ENCODE results near the gene TRIM38. TPM values are rescaled to one million over a fixed set of nuclear protein-coding genes. Genes with fewer than 3 reads are reported as not detected.

The TRIM38 gene
- total and polyA plus RNA-seq, 2 of the 13 experiments (the other 11 are each of a cell fraction or from before 2014, with no cell fraction given) = 2.5 to 3.1 TPM

DNA sequence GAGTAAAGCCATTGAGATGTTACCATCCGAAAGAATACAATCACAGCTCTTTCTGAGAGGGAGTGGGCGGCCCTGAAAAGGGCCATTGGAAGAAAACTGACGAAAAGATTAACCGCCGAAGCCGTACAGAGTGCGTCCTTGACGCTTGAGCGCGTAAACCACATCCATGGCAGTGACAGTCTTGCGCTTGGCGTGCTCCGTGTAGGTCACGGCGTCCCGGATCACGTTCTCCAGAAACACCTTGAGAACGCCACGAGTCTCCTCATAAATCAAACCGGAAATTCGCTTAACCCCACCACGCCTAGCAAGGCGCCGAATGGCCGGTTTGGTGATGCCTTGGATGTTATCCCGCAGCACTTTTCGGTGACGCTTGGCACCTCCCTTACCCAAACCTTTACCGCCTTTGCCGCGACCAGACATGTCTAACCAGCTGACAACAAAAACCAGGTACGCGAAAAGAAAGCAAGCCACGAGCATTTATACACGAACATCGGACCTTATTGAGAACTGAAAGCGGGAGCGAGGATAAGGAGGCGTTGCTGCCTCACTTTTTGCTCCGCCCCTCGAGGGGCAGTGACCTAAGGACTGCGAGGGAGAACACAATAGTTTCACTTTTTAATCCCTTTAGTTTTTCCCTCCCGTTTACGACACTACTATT, 64.4 kb downstream of the TRIM38 start (continued):
- 0 out of 2 replicates have a peak, but pooled peaks have one; percentile 22 for TF ChIP-seq ZNF296 (CRISPR knock-in tag; conservative IDR thresholded peaks at IDR 0.05)
- TF ChIP-seq, protein P1, sequence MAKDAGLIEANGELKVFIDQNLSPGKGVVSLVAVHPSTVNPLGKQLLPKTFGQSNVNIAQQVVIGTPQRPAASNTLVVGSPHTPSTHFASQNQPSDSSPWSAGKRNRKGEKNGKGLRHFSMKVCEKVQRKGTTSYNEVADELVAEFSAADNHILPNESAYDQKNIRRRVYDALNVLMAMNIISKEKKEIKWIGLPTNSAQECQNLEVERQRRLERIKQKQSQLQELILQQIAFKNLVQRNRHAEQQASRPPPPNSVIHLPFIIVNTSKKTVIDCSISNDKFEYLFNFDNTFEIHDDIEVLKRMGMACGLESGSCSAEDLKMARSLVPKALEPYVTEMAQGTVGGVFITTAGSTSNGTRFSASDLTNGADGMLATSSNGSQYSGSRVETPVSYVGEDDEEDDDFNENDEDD (CRISPR knock-in tag; IDR thresholded peaks at IDR 0.05; ENCODE audit: borderline replicate concordance) = peak; percentile 95
- no peak; the same call in 1 of the 2 replicates for TF ChIP-seq KDM5A (IDR thresholded peaks at IDR 0.05; ENCODE audit: borderline replicate concordance, low read length)
- TF ChIP-seq ZSCAN20 (CRISPR knock-in tag; IDR thresholded peaks at IDR 0.05; ENCODE audit: borderline replicate concordance) = peak; percentile 88; the same call in 1 of the 2 replicates
- 0 out of 2 replicates have a peak, but pooled peaks have one; percentile 37 for TF ChIP-seq ZNF550 (CRISPR knock-in tag; IDR thresholded peaks at IDR 0.05; ENCODE audit: borderline replicate concordance)
- TF ChIP-seq, protein P2, sequence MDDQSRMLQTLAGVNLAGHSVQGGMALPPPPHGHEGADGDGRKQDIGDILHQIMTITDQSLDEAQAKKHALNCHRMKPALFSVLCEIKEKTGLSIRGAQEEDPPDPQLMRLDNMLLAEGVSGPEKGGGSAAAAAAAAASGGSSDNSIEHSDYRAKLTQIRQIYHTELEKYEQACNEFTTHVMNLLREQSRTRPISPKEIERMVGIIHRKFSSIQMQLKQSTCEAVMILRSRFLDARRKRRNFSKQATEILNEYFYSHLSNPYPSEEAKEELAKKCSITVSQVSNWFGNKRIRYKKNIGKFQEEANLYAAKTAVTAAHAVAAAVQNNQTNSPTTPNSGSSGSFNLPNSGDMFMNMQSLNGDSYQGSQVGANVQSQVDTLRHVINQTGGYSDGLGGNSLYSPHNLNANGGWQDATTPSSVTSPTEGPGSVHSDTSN (CRISPR knock-in tag; IDR thresholded peaks at IDR 0.05; ENCODE audit: borderline replicate concordance) = peak; percentile 93
- TF ChIP-seq, protein P3, sequence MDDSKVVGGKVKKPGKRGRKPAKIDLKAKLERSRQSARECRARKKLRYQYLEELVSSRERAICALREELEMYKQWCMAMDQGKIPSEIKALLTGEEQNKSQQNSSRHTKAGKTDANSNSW (CRISPR knock-in tag; IDR thresholded peaks at IDR 0.05; ENCODE audit: borderline replicate concordance) = peak; percentile 77; the same call in 1 of the 2 replicates
- TF ChIP-seq ADNP (CRISPR knock-in tag; IDR thresholded peaks at IDR 0.05) = 0 out of 2 replicates have a peak, but pooled peaks have one; percentile 19
- TF ChIP-seq ARNTL (CRISPR knock-in tag; IDR thresholded peaks at IDR 0.05) = peak; percentile 76; the same call in 1 of the 2 replicates
- no peak for TF ChIP-seq TCF12 (IDR thresholded peaks at IDR 0.05)
- TF ChIP-seq TCF12 (CRISPR knock-in tag; IDR thresholded peaks at IDR 0.05) = no peak
- TF ChIP-seq ZNF598 (CRISPR knock-in tag; IDR thresholded peaks at IDR 0.05; ENCODE audit: borderline replicate concordance) = peak; percentile 97
- TF ChIP-seq ETV6 (CRISPR knock-in tag; conservative IDR thresholded peaks at IDR 0.05) = peak; percentile 88; the same call in 1 of the 2 replicates
- peak; percentile 96 for TF ChIP-seq ZNF879 (CRISPR knock-in tag; IDR thresholded peaks at IDR 0.05)
- peak; percentile 97 for TF ChIP-seq ZBTB38 (CRISPR knock-in tag; IDR thresholded peaks at IDR 0.05)
- TF ChIP-seq TSC22D2 (CRISPR knock-in tag; IDR thresholded peaks at IDR 0.05; ENCODE audit: borderline replicate concordance) = peak; percentile 98
- no peak; the same call in none of the 2 replicates for TF ChIP-seq STAT5B (CRISPR knock-in tag; IDR thresholded peaks at IDR 0.05)
- no peak for TF ChIP-seq PAX8 (CRISPR knock-in tag; IDR thresholded peaks at IDR 0.05; ENCODE audit: borderline replicate concordance)
- peak; percentile 46; the same call in 1 of the 2 replicates for TF ChIP-seq ZFYVE20 (CRISPR knock-in tag; IDR thresholded peaks at IDR 0.05; ENCODE audit: borderline replicate concordance, low read depth)
- peak; percentile 96 for TF ChIP-seq ZNF790 (CRISPR knock-in tag; IDR thresholded peaks at IDR 0.05; ENCODE audit: borderline replicate concordance)
- TF ChIP-seq NR3C1 (CRISPR knock-in tag; IDR thresholded peaks at IDR 0.05) = no peak
- no peak for TF ChIP-seq ZNF549 (CRISPR knock-in tag; IDR thresholded peaks at IDR 0.05)
- TF ChIP-seq, protein P4, sequence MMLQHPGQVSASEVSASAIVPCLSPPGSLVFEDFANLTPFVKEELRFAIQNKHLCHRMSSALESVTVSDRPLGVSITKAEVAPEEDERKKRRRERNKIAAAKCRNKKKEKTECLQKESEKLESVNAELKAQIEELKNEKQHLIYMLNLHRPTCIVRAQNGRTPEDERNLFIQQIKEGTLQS (CRISPR knock-in tag; IDR thresholded peaks at IDR 0.05) = peak; percentile 52; the same call in 1 of the 2 replicates
- peak; percentile 97 for TF ChIP-seq SNAPC2 (CRISPR knock-in tag; IDR thresholded peaks at IDR 0.05)
- TF ChIP-seq AGO2 (optimal IDR thresholded peaks at IDR 0.05; ENCODE audit: low read depth, low read length) = peak; percentile 97
